ENCODE data around the gene MED15. TPM values are rescaled to one million over a fixed set of nuclear protein-coding genes. Genes with fewer than 3 reads are reported as not detected.

MED15 gene
- total RNA-seq, 5 donors from 2014 or later (not counting 1 experiment from before 2014, with no cell fraction given): 214 to 317 (median 262) TPM

DNA sequence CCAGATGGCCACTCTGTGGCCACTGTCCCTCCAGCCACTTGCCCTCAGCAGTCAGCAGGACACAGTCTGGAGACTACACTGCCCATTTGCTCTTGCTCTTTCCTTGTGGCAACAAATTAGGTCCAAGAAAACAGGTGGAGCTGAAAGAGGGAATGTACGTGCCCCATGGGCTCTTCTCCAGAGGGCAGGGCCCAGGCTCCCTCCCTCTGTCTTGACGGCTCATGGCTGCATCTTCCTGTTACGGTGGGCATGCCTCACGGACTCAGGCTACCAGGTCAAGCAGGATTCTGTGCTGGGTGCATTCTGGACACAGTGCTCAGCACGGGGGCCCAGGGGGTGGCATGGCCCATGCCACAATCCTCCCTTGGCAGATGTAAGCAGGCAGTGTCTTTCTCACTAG lies 71.3 kb downstream of the MED15 start:
- ChIA-PET POLR2A (no interaction called here), CTCF (interaction anchor here in 1 of 2 donors (0.9 kb wide), 1 partner anchor 12 kb away, joined by 3 read pairs; no protein-coding TSS in a partner anchor)
- H3K36me3 Mint-ChIP-seq: peaks cover 47% of the 10 kb centered on the region
- Histone ChIP-seq H3K9me3 (no peaks in the 10 kb centered on the region), H3K4me1 (ENCODE audit: control insufficient read depth in 1 of 2, extremely low read depth in 1 of 2, insufficient read depth in 2 of 2, low read length in 2 of 2) (peaks cover 3 to 70% of the 10 kb centered on the region in 2 experiments), H3K27me3 (replicated peaks in 1 of 2; ENCODE audit: control insufficient read depth in 2 of 2, extremely low read depth in 1 of 2, insufficient read depth in 2 of 2, low read length in 1 of 2) (no peaks in the 10 kb centered on the region), H3K36me3 (ENCODE audit: control insufficient read depth in 2 of 2, extremely low read depth in 1 of 2, insufficient read depth in 1 of 2, low read length in 1 of 2) (peaks cover 7 to 99% of the 10 kb centered on the region in 2 donors), H3K27ac (ENCODE audit: low read length) (no peak overlapping the region), H3K4me3 (ENCODE audit: control insufficient read depth in 1 of 2, extremely low read depth in 1 of 2, low read length in 1 of 2) (no peak overlapping the region)
- H3K27ac Mint-ChIP-seq: peak overlapping the region in 1 of 2 donors; percentile 44
- 91% methylated on average over 5 of the region's 5 CpGs for WGBS (ENCODE audit: insufficient coverage)
- H3K9me3 Mint-ChIP-seq: no peaks in the 10 kb centered on the region
- H3K4me3 Mint-ChIP-seq: no peak overlapping the region
- peaks cover 35 to 59% (median 49%) of the 10 kb centered on the region in 3 donors for H3K4me1 Mint-ChIP-seq
- no peaks in the 10 kb centered on the region for H3K27me3 Mint-ChIP-seq
- DNase-seq (no peak), ATAC-seq (replicated peaks in 1 of 4) (no peak)

DNA sequence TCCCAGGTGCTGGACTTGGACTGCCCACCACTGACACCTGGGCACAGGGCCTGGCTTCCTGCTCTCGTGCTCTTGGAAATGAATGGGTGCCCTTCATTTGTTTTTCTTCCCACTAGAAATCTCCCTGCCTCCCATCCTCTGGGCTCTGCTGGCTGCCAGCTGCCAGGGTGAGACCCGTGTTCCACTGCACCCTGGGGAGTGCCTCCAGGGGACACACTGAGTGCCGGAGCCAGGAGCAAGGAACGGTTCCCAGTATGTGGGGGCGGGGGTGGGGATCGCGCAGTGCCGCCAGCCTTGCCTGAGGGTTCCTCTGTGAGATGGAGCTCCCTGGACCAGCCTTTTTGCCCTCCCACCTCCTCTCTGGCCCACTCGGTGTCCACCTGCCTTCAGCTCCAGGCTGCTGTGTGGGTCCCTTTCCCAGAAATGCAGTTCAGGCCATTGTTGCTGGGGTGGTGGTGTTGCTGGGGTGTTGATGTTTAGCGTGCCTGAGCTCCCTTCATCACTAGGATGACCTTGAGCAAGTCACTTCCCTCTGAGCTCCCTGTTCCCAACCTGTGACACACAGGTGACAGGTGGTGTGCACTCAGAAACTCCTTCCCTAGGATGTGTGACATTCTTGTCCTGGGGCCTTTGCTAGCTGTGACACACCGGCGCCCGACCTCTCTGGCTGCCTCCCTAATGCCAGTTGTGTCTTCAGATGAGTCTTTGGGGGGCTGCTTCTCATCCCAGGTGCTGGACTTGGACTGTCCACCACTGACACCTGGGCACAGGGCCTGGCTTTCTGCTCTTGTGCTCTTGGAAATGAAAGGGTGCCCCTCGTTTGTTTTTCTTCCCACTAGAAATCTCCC lies 72.1 kb downstream of the MED15 start:
- CTCF ChIA-PET: no interaction called here
- H3K36me3 ChIP-seq (ENCODE audit: control insufficient read depth in 2 of 2, extremely low read depth in 1 of 2, insufficient read depth in 1 of 2, low read length in 1 of 2): peaks cover 12 to 99% of the 10 kb centered on the region in 2 donors
- H3K4me3 Mint-ChIP-seq: no peak overlapping the region
- H3K9me3 Mint-ChIP-seq: no peaks in the 10 kb centered on the region
- peaks cover 3 to 64% of the 10 kb centered on the region in 2 experiments for H3K4me1 ChIP-seq (ENCODE audit: control insufficient read depth in 1 of 2, extremely low read depth in 1 of 2, insufficient read depth in 2 of 2, low read length in 2 of 2)
- H3K36me3 Mint-ChIP-seq: peaks cover 46% of the 10 kb centered on the region
- POLR2A ChIA-PET: no interaction called here
- DNase-seq (no peak), ATAC-seq (replicated peaks in 1 of 4) (no peak)
- H3K9me3 ChIP-seq: no peaks in the 10 kb centered on the region
- H3K27ac ChIP-seq (ENCODE audit: low read length): peak overlapping the region; percentile 28
- peak overlapping the region; percentile 65 to 75 for H3K27ac Mint-ChIP-seq
- H3K27me3 Mint-ChIP-seq: no peaks in the 10 kb centered on the region
- 93% methylated on average over 6 of the region's 14 CpGs for WGBS (ENCODE audit: insufficient coverage)
- peaks cover 31 to 55% (median 46%) of the 10 kb centered on the region in 3 donors for H3K4me1 Mint-ChIP-seq
- no peak overlapping the region for H3K4me3 ChIP-seq (ENCODE audit: control insufficient read depth in 1 of 2, extremely low read depth in 1 of 2, low read length in 1 of 2)
- no peaks in the 10 kb centered on the region for H3K27me3 ChIP-seq (replicated peaks in 1 of 2; ENCODE audit: control insufficient read depth in 2 of 2, extremely low read depth in 1 of 2, insufficient read depth in 2 of 2, low read length in 1 of 2)

GRCh38 chr22:20580179-20580578 lies 72.8 kb downstream of the MED15 start:
- no peaks in the 10 kb centered on the region for H3K27me3 ChIP-seq (replicated peaks in 1 of 2; ENCODE audit: control insufficient read depth in 2 of 2, extremely low read depth in 1 of 2, insufficient read depth in 2 of 2, low read length in 1 of 2)
- ChIA-PET CTCF (no interaction called here), POLR2A (no interaction called here)
- peaks cover 31 to 50% (median 42%) of the 10 kb centered on the region in 3 donors for H3K4me1 Mint-ChIP-seq
- H3K36me3 Mint-ChIP-seq: peaks cover 41% of the 10 kb centered on the region
- no peaks in the 10 kb centered on the region for H3K9me3 ChIP-seq
- peak overlapping the region; percentile 28 for H3K27ac ChIP-seq (ENCODE audit: low read length)
- H3K27ac Mint-ChIP-seq: peak overlapping the region; percentile 65 to 75
- no peak for ATAC-seq (replicated peaks in 1 of 4)
- H3K27me3 Mint-ChIP-seq: no peaks in the 10 kb centered on the region
- no peak overlapping the region for H3K4me3 Mint-ChIP-seq
- no peak for DNase-seq
- H3K36me3 ChIP-seq (ENCODE audit: control insufficient read depth in 2 of 2, extremely low read depth in 1 of 2, insufficient read depth in 1 of 2, low read length in 1 of 2): peaks cover 19 to 99% of the 10 kb centered on the region in 2 donors
- WGBS (ENCODE audit: insufficient coverage): 81% methylated on average over 7 of the region's 7 CpGs
- H3K9me3 Mint-ChIP-seq: no peaks in the 10 kb centered on the region
- peaks cover 3 to 64% of the 10 kb centered on the region in 2 experiments for H3K4me1 ChIP-seq (ENCODE audit: control insufficient read depth in 1 of 2, extremely low read depth in 1 of 2, insufficient read depth in 2 of 2, low read length in 2 of 2)
- no peak overlapping the region for H3K4me3 ChIP-seq (ENCODE audit: control insufficient read depth in 1 of 2, extremely low read depth in 1 of 2, low read length in 1 of 2)

DNA sequence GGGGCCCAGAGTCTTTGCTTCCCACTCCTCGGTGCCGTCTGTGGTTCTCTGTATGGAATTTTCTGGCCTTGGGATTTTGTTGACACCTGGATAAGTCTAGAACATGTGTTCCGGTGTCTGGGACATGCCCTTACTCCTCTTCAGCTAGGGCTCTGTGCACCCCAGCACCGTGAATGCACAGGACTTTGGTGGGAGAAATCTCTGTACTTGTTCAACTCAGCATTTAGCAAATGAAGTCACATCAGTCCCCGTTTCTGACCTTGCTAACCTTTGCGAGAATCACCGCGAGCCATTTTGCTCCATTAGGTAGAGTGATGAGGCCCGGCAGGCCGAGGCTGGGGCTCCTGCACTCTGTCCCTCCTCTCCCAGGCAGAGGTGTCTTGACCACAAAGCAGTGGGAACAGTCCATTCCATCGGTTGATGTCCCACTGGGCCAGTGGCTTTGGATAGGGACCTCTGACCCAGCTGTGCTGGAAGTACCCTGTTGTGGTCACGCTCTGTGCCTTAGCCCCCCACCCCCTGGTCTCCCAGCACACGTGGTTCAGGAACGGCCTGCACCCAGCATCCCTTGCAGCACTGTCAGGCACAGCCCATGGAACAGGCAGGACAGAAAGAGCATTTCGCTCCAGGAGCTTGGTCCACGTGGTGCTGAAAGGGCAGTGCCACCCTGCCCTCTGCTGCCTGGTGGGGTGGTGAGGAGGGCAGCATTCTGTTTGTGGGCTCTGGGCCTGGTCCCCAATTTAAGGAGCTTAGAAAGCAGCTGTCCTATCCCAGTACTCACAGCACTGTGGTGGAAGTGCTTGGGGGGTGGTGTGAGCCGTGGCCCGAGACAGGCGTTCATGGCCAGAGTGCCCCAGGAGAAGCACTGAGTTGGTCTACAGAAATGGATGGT lies 73.4 kb downstream of the MED15 start:
- H3K27me3 Mint-ChIP-seq: no peaks in the 10 kb centered on the region
- no peaks in the 10 kb centered on the region for H3K9me3 Mint-ChIP-seq
- CTCF ChIA-PET: no interaction called here
- H3K4me1 Mint-ChIP-seq: peaks cover 31 to 48% (median 40%) of the 10 kb centered on the region in 3 donors
- H3K36me3 ChIP-seq (ENCODE audit: control insufficient read depth in 2 of 2, extremely low read depth in 1 of 2, insufficient read depth in 1 of 2, low read length in 1 of 2): peaks cover 22 to 99% of the 10 kb centered on the region in 2 donors
- DNase-seq: no peak
- no peaks in the 10 kb centered on the region for H3K27me3 ChIP-seq (replicated peaks in 1 of 2; ENCODE audit: control insufficient read depth in 2 of 2, extremely low read depth in 1 of 2, insufficient read depth in 2 of 2, low read length in 1 of 2)
- H3K4me3 Mint-ChIP-seq: no peak overlapping the region
- POLR2A ChIA-PET: no interaction called here
- H3K4me3 ChIP-seq (ENCODE audit: control insufficient read depth in 1 of 2, extremely low read depth in 1 of 2, low read length in 1 of 2): no peak overlapping the region
- peak overlapping the region; percentile 61 to 65 for H3K27ac Mint-ChIP-seq
- WGBS (ENCODE audit: insufficient coverage): 91% methylated on average over 16 of the region's 19 CpGs
- no peaks in the 10 kb centered on the region for H3K9me3 ChIP-seq
- peak overlapping the region; percentile 28 for H3K27ac ChIP-seq (ENCODE audit: low read length)
- H3K36me3 Mint-ChIP-seq: peaks cover 41% of the 10 kb centered on the region
- H3K4me1 ChIP-seq (ENCODE audit: control insufficient read depth in 1 of 2, extremely low read depth in 1 of 2, insufficient read depth in 2 of 2, low read length in 2 of 2): peaks cover 3 to 64% of the 10 kb centered on the region in 2 experiments
- no peak for ATAC-seq (replicated peaks in 1 of 4)

- H3K27ac Mint-ChIP-seq: peak overlapping the region in 1 of 2 donors; percentile 27
- ATAC-seq (replicated peaks in 1 of 4): no peak
- no peak overlapping the region for H3K27ac ChIP-seq (ENCODE audit: low read length)
- H3K4me1 ChIP-seq (ENCODE audit: control insufficient read depth in 1 of 2, extremely low read depth in 1 of 2, insufficient read depth in 2 of 2, low read length in 2 of 2): peaks cover 1 to 58% of the 10 kb centered on the region in 2 experiments
- peaks cover 31 to 40% (median 34%) of the 10 kb centered on the region in 3 donors for H3K4me1 Mint-ChIP-seq
- ChIA-PET POLR2A (no interaction called here), CTCF (no interaction called here)
- H3K36me3 Mint-ChIP-seq: peaks cover 39% of the 10 kb centered on the region
- no peaks in the 10 kb centered on the region for H3K9me3 Mint-ChIP-seq
- H3K4me3 Mint-ChIP-seq: no peak overlapping the region
- H3K27me3 Mint-ChIP-seq: no peaks in the 10 kb centered on the region
- 83% methylated on average over 6 of the region's 7 CpGs for WGBS (ENCODE audit: insufficient coverage)
- DNase-seq: no peak
- H3K27me3 ChIP-seq (replicated peaks in 1 of 2; ENCODE audit: control insufficient read depth in 2 of 2, extremely low read depth in 1 of 2, insufficient read depth in 2 of 2, low read length in 1 of 2): no peaks in the 10 kb centered on the region
- H3K36me3 ChIP-seq (ENCODE audit: control insufficient read depth in 2 of 2, extremely low read depth in 1 of 2, insufficient read depth in 1 of 2, low read length in 1 of 2): peaks cover 23 to 99% of the 10 kb centered on the region in 2 donors
- H3K9me3 ChIP-seq: no peaks in the 10 kb centered on the region
- no peak overlapping the region for H3K4me3 ChIP-seq (ENCODE audit: control insufficient read depth in 1 of 2, extremely low read depth in 1 of 2, low read length in 1 of 2)
Observed at GRCh38 chr22:20581503-20582170, 74.2 kb downstream of the MED15 start.

DNA sequence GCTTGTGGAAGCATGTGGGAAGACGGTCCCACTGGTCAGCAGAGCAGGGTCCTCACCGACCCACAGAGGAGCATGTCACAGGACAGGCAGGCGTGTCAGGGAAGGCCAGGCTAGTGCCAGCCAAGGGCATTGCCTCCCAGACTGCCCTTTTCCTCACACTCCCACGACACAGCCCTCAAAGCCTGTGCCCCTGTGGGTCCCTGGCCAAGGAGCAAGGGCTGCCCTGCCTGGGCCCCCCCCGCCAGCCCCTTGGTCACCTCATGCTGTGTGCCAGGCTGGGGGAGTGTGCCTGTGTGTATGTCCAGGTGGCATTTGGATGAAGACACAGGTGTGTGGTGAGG lies 74.7 kb downstream of the MED15 start:
- H3K27ac Mint-ChIP-seq: no peak overlapping the region
- ChIA-PET POLR2A (no interaction called here), CTCF (no interaction called here)
- no peak overlapping the region for H3K4me3 Mint-ChIP-seq
- DNase-seq: no peak
- no peak overlapping the region for H3K4me3 ChIP-seq (ENCODE audit: control insufficient read depth in 1 of 2, extremely low read depth in 1 of 2, low read length in 1 of 2)
- no peaks in the 10 kb centered on the region for H3K9me3 ChIP-seq
- H3K36me3 Mint-ChIP-seq: peaks cover 39% of the 10 kb centered on the region
- peaks cover 0 to 52% of the 10 kb centered on the region in 2 experiments for H3K4me1 ChIP-seq (ENCODE audit: control insufficient read depth in 1 of 2, extremely low read depth in 1 of 2, insufficient read depth in 2 of 2, low read length in 2 of 2)
- H3K27me3 Mint-ChIP-seq: no peaks in the 10 kb centered on the region
- peaks cover 31 to 35% (median 31%) of the 10 kb centered on the region in 3 donors for H3K4me1 Mint-ChIP-seq
- peaks cover 24 to 99% of the 10 kb centered on the region in 2 donors for H3K36me3 ChIP-seq (ENCODE audit: control insufficient read depth in 2 of 2, extremely low read depth in 1 of 2, insufficient read depth in 1 of 2, low read length in 1 of 2)
- H3K27me3 ChIP-seq (replicated peaks in 1 of 2; ENCODE audit: control insufficient read depth in 2 of 2, extremely low read depth in 1 of 2, insufficient read depth in 2 of 2, low read length in 1 of 2): no peaks in the 10 kb centered on the region
- 96% methylated on average over 3 of the region's 5 CpGs for WGBS (ENCODE audit: insufficient coverage)
- H3K9me3 Mint-ChIP-seq: no peaks in the 10 kb centered on the region
- no peak for ATAC-seq (replicated peaks in 1 of 4)
- H3K27ac ChIP-seq (ENCODE audit: low read length): no peak overlapping the region
